Activated CD4-positive, alpha-beta T cell treated with anti-CD3 and anti-CD28 coated beads for 4 hours (primary cell): ENCODE measurements around the gene CAMK2D.
"Not testable (repeated sequence)": the region's sequence is repeated elsewhere in the genome, so short reads cannot be mapped to it uniquely, and the experiment has no call there.

Source experiments
- DNase-seq, 2 donors: peaks; one replicate each; pipeline ENCODE4 v3.0.0-alpha.2; 2020

CAMK2D gene

DNA sequence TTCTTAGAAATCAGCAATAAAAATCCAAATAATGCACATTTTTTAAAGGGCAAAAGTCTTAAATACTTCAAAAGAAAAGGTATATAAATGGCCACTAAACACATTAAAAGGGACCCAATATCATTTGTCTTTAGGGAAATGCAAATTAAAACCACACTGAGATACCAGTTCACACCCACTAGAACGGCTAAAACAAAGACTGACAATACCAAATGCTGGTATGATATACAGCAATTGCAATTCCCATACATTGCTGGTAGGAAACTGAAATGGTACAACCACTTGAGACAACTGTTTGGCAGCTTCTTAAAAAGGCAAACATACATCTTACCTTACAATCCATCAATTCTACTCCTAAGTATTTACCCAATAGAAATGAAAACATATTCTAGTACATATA, 33.7 kb downstream of the CAMK2D start:
- no peak for DNase-seq

DNA sequence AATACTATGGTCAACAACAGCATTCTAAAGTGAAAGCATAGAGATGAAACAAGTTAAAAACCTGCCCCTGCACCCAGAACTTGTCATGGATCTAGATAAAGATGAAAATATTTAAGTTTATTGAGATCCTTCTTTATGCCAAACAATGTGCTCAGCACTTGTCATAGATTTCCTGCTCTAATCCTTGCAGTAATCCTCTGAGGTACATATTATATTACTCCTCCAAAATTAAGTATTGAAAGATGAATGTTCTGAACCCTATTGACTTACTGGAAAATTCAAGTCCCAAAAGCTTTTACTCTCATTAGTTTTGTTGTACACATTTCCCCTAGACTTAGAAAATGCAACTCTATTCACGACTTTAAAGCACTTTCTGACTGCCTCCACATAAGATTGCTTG, 35.6 kb downstream of the CAMK2D start:
- no peak for DNase-seq

DNA sequence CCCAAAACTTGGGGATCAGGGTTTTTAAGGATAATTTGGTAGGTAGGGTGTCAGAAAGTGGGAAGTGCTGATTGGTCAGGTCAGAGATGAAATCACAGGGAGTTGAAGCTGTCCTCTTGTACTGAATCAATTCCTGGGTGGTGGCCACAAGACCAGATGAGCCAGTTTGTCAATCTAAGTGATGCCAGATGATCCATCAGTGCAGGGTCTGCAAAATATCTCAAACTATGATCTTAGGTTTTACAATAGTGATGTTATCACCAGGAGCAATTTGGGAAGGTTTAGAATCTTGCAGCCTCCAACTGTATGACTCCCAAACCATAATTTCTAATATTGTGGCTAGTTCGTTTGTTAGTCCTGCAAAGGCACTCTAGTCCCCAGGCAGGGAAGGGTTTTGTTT, 43.3 kb downstream of the CAMK2D start:
- DNase-seq, result no peak

DNA sequence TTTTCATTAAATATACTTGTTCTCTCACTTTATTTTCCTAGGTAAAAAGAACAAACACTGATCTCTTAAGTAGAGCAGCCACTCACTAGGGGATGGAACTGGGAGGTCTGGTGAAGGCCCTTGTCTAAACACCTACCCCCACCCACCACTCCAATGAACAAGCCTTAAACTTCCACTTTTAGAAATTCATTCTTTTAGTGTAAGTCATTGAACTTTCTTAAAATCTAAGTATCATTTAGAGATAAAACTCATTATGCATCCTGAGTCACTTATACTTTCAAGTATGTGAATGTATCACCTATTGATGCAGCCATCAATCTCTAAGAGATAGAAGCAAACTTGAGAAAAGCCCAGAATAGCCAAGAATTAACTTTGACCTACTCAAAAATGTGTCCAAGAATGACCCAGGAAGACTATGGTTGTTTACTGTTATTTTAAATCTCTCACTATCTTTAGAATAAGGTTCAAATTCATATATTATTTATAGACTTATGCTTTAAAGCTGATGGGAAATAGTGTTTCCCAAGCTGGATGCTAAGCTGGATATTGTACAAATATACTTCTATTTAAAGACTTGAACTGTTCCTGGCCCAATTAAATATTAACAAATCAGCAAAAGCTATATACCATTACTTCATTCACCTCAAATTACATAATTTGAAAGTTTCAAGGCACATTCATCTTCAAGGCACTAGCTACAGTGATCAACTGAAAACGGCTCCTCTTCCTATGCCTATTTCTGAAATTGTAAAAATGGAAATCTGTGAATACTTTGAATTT, 49.5 kb downstream of the CAMK2D start:
- DNase-seq, result no peak

DNA sequence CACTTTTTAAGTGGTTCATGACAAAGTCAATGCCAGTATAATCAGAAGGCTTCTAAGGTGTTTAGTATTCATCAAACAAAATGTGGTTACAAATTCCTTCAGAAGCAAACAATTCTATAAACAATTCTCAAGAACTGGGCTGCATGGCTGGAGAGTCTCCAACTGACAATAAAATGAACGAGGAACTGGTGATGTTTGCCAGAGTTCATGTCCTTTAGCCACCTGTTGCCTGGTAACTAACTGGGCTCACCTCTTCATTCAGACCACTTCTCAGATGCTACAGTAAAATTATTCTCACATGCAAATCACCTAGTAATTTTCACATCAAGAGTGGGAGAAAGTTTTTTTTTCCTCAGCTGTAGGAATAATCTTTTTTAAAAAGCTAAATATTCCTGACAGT, 53.3 kb downstream of the CAMK2D start:
- no peak for DNase-seq

DNA sequence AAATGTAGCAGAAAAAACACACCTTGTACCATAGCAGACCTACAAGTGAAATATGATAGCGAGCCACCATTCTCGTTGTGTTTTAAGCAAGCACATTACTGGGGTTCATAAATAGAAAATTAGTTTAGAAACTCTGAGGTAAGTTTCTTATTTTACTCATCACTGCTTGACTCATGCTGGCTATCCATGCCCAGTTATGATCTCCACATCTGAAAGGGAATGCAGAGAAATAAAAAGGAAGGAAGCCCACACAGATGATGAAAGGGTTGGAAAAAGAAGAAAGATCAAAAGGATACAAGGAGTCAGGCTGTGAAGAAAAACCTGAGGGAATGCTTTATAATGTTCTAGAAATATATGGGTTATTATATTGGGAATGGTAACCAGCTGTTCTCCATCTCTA, 54.5 kb downstream of the CAMK2D start:
- DNase-seq, result no peak

DNA sequence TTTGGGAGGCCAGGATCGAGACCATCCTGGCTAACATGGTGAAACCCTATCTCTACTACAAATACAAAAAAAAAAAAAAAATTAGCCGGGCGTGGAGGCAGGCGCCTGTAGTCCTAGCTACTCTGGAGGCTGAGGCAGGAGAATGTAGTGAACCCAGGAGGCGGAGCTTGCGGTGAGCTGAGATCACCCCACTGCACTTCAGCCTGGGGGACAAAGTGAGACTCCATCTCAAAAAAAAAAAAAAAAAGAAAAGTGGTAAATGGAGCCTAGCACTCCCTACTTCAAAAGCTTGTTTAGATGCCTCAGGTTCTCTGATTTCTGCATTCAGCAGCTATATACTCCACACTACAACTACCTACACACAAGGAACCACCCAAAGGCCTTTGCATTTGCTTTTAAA, 56.4 kb downstream of the CAMK2D start:
- DNase-seq, result not testable (repeated sequence)

DNA sequence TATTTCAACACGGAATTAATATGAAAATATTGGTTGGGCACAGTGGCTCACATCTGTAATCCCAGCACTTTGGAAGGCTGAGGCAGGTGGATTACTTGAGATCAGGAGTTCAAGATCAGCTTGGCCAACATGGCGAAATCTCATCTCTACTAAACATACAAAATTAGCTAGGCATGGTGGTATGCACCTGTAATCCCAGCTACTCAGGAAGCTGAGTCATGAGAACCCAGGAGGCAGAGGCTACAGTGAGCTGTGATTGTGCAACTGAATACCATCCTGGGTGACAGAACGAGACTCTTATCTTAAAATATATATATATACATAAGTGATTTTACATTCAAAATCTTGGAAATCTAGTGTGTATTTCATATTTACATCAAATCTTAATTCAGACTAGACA, 58.9 kb downstream of the CAMK2D start:
- not testable (repeated sequence) for DNase-seq

DNA sequence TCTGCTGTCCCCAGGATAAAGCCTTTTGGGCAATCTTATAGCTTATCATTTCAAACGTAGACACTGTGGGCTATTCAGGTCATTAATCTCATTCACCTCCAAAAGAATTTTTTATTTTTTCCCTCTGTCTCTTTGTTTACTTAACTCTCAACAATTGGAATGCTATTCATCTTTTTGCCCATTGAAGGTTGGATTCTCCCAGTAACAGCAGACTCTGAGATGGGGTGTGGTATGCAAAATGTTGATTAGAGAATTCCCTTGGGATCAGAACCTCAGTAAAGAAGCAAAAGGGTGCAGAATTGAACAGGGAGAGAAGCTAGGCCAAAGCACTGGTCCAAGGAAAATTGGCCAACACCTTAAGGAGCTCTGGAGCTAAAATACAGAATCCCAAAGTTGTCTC, 60.4 kb downstream of the CAMK2D start:
- DNase-seq, result no peak

DNA sequence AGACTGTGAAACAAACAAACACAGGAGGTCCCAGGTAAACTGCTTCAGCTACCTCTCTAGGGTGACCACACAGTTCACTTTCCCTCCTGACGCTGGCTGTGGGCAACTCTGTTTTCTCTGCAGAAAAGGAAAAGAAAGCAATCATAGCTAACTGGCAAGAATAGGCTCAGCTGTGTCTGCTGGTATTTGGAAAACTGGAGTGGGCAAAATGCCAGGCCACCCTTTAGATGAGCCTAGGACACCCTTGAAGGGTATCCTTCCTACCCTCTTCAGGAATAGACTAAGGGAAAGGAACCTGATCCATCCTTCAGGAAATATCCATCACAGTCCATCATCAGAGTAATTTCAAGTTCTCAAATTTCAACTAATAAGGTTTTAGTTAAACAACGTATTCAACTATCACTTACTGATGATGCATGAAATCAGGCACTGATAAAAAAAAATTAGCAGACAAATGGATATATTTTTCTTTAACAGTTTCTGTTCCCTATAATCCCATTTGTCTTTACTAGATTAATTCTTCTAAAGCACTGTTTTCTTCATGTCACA, 60.9 kb downstream of the CAMK2D start:
- no peak for DNase-seq

DNA sequence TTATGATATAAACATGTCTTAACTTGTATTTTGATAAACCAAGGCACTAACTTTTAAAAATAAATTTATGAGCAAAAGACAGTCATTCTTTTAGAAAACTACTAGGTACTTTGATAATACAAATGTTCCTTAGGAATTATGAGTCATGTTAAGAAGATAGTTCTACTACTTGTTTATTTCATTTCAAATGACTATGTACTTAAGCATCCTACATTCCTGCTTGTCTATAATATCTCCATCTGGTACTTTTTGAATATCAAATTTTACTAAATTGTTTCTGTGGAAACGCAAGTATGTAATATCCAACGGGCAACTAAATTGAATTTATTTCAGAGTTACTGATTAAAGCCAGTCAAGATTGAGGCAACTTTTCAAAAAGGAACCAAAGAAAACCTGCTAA, 61.8 kb downstream of the CAMK2D start:
- no peak for DNase-seq

DNA sequence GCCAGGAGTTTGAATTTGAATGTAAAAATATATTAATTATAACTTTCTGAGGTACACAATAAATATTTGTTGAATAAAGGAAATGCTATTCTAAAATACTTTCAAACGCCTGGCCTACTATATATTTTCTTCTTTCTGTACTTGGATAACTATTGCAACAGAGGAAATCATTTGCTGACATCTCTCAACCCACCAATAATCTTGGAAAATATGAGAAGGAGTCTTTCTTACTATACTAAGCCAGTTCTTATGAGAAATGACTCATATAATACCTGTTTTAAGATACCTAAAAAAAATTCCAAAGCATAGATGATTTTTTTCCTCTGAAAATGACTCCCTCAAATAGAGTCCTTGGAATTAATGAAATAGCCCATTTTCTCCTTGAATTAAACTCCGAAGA, 64.1 kb downstream of the CAMK2D start:
- DNase-seq, result no peak

DNA sequence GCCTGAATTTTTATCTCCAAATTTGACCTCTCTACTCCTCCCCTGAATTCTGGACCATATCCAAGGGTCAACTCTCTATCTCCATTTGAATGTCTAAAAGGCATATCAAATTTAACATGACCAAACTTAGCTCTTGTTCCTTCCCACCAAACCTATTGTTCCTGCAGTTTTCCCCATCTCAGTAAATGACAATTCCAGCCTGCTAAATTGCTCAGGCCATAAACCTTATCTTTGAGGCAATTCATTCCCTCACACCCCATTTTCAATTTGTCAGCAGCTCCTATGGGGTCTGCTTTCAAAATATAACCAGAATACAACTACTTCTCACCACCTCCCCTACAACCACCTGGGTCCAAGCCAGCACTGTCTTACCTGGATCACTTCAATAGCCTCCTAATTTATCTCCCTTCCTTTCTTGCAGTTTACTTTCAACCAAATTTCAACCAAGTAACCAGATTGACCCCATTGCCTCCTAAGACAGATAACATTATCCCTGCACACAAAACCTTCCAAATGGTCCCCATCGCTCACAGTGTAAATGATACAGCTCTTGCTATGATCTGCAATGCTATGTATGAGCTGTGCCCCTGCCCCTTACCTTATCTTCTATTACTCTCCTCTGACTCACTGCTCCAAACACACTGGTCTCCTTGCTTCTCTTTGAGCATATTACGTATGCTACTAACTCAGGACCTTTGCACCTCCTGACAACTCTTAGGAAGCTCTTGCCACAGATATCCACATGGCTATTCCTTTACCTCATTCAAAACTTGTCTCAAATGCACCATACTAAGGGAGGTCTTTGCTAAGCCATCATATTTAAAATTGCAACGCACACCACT, 66.0 kb downstream of the CAMK2D start:
- DNase-seq, result no peak

DNA sequence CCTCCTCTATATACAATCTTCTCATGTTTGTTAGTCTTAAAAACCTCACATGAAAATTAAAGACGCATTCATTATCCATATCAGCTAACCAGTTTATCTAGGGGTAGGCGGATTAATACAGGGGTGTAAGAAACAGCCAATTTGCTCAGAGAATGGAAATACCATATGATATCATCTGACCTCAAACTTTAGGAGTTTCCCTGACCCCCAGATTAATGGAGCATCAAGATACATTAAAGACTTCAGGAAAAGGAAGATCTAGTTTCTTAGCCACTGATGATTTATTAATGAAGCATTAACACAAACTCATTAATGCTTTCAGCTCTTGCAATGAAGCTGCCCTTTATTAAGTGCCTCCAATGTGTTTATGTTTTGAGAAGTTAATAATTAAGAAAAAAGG, 67.5 kb downstream of the CAMK2D start:
- no peak for DNase-seq

DNA sequence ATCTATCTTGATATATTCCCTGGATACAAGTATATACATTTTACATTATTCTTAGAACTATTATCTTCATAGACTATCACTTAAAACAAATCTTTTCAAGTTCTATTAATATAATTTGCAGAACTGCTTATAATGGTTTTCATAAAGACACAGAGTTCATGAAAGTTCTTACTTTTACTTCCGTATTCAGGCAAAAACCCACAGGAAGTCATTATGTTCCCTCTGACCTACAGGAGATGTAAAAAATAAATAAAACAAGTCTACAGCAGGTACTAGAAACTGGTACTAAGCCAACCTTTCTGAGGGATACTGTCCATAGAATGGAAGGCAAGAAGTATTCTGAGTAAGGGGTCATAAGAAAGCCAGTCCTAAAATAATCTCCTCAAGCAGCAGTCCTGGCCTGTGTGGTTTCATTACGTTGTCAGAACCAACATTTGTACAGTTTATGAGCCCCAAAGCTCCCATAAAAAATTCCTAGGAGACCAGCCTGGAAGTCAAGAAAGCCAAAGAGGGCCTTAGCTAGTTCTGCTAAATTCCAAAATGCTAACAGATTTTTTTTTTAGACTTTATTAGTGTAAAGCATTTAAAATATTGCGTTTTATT, 68.6 kb downstream of the CAMK2D start:
- DNase-seq, result no peak

DNA sequence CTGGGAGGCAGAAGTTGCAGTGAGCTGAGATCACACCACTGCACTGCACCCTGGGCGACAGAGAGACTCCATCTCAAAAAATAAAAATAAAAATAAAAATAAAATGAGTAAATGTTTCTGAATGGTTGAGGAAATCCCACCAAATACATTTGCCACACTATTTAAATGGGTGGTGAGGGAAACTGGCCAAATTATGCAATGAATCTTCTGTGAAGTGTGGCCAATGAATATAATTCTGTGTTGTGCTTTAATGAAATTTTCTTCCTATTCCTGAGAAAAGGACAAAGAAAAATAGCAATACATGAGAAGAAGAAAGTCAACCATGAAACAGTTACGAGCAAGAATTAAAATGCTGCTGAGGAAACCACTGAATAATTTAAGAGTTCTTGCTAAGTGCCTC, 69.9 kb downstream of the CAMK2D start:
- DNase-seq, result no peak

DNA sequence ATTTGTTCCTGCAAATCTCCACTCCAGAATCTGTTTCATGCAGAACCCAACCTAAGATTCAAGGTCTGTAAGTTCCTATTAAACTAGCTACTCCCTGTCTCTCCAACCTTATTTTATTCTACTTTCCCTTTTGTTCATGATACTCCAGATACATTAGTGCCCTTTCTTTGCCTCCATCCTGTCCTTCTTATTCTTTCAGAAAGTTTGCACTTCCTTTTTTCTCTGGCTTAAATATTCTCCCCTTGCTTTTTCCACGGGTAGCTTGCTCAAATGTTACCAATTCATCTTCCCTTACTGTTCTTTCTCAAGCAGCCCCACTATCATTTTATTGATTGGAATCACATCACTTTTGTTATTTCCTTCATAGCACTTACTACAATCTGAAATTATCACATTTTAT, 72.1 kb downstream of the CAMK2D start:
- no peak for DNase-seq

DNA sequence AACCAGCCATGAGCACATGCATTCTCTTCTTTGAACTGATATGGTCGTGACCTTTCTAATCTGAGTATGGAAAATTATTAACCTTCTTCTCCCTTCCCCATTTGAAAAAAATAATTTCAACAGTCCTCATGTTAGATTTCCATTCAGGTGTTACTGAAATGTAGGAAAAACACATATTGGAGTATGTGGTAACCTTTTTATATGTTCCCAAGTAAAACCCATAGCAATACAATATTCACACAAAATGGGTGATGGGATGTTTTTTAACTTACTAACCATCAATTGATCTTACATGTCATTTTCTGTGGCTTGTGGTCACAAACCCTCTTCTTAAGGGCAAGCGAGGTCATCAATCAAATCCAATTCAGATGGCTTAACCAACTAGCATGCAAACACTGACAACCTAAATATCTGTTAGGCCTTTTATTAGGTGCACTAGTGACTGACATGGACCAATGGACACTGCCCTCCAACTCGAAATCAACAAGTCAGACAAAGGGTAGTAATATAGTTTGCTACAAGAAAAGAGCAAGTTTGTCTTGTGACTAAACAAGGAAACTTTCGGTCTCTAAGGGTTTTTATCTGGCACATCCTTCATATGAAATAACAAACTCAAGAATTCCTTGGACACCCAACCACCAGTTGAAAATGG, 74.3 kb downstream of the CAMK2D start:
- no peak for DNase-seq

DNA sequence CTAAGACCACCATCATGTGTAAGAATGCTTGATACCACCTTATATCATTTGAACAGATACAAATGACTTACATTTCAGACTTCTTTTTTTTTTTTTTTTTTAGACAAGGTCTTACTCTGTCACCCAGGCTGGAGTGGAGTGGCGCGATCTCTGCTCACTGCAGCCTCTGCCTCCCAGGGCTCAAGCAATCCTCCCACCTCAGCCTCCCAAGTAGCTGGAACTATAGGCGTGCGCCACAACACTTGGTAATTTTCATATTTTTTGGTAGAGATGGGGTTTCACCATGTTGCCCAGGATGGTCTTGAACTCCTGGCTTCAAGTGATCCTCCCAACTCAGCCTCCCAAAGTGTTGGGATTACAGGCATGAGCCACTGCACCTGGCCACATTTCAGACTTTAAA, 76.4 kb downstream of the CAMK2D start:
- not testable (repeated sequence) for DNase-seq

DNA sequence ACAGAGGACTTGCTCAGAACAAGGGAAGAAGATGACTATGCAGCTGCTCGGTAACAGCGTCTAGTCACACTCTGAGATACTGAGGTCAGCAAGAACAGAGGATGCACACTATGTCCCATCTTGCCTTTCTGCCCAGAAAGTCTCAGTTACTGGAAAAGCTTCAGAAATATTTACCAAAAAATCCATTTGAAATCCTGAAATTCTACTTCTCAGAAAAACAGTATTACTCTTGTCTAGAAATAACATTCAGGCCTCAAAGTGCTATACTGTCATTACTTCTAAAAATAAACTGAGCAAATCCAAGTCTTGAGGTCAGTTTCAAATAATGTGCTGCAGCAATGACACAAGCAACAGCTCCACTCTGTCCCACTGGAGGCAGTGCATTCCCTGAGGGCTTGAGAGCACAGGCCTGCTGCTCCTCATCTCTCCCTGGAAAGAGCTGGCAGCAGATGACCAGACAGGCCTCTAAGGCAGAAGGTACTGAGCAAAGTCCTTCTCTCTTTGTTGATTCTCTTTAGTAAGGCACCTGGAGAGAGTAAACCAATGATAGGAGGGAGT, 76.9 kb downstream of the CAMK2D start:
- DNase-seq, result peak; percentile 10 to 16

DNA sequence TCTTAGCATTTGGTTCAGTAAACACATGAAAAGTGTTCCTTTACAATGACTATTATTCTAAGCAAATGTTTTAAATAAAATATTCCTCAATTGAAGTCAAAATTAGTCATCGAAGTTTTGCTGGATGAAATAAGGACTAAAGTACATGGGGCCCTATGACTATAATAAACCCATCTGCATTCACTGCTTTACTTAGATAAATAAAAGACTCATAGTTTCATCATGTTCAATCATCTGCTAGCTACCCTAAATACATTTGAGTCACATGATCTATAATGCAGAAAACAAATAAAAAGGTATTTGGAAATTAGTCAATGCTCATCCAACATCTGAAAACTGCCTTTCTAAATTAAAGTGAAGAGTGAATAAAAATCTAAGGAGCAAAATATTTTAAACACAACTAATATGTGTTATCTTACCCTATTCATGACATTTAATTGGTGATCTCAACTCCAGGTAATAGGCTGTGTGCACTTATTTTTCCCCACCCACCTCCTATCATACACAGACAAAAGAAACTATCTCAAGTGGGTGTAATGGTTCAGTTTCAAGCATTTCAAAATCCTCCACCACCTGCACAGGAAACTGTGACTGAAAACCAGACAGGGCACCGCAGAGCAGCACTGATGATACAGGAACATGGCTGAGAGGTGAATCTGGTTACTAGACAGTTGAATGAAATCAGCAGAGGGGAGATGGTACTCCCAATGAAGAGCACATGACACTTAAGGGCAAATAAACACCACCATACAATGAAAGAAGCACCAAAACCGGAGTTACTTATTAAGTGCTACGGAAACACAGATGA, 78.6 kb downstream of the CAMK2D start:
- DNase-seq, result peak; percentile 72 to 75

DNA sequence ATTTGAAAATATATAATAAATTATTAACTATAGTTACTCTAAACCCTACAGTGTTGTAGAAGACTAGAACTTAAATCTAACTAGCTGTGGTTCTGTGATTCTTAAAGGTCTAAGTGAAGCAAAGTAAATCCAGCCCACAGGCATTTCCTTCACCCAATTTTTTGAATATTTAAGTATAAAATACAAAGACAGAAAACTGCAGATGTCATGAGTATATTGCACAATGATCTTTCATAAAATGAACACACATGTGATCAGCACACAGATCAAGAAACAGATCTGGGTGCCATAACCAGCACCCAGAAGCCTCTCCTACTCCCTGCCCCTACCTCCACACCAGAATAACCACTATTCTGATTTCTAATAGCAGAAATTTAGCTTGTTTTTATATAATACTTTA, 82.9 kb downstream of the CAMK2D start:
- no peak for DNase-seq
